Spleen (tissue), 7 donors: ENCODE results near the gene HTR2A.

Experiments
- POLR2A ChIP-seq, 3 donors: fragments of 450-650 bp; IDR thresholded peaks; one replicate each; pipeline ENCODE4 v1.5.1; 2017; ENCODE audit warnings: antibody characterized with exemption in 3 of 3, mild to moderate bottlenecking in 1 of 3
- POLR2AphosphoS5 ChIP-seq, 3 donors: sonication (generic); formaldehyde crosslinking; IDR thresholded peaks; one replicate each; pipeline ENCODE4 v1.5.1; 2017; ENCODE audit warnings: antibody characterized with exemption in 3 of 3
- TF ChIP-seq, protein P1 (sequence below), 11 experiments: fragments of 200-600 bp in 7 of 11; fragments of 450-650 bp in 4 of 11; sonication (generic) in 4 of 11; IDR thresholded peaks in 8 of 11; conservative IDR thresholded peaks in 3 of 11; 1 replicate in 7 of 11; 2 replicates in 4 of 11; pipeline versions ENCODE4 v1.4.0 to v1.8.0; 2016 to 2021; ENCODE audit warnings: antibody characterized with exemption in 11 of 11, inconsistent platforms in 4 of 11, mild to moderate bottlenecking in 1 of 11
- donor health status: DM: no; HTN: no; CAD: no; lungs with moderate emphysema.
- donor health status: DM: no; HTN: no; CAD: no.
- donor health status: DM: no; HTN: no; CAD: no.

- no peak for TF ChIP-seq POLR2A (IDR thresholded peaks at IDR 0.05)
- no peak for TF ChIP-seq POLR2AphosphoS5 (IDR thresholded peaks at IDR 0.05)
- TF ChIP-seq, protein P1, sequence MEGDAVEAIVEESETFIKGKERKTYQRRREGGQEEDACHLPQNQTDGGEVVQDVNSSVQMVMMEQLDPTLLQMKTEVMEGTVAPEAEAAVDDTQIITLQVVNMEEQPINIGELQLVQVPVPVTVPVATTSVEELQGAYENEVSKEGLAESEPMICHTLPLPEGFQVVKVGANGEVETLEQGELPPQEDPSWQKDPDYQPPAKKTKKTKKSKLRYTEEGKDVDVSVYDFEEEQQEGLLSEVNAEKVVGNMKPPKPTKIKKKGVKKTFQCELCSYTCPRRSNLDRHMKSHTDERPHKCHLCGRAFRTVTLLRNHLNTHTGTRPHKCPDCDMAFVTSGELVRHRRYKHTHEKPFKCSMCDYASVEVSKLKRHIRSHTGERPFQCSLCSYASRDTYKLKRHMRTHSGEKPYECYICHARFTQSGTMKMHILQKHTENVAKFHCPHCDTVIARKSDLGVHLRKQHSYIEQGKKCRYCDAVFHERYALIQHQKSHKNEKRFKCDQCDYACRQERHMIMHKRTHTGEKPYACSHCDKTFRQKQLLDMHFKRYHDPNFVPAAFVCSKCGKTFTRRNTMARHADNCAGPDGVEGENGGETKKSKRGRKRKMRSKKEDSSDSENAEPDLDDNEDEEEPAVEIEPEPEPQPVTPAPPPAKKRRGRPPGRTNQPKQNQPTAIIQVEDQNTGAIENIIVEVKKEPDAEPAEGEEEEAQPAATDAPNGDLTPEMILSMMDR (IDR thresholded peaks at IDR 0.05 in 8 of 11, conservative IDR thresholded peaks at IDR 0.05 in 3 of 11): no peak
These were observed 52.4 kb downstream of the HTR2A start for GRCh38 chr13:46844431-46844830.
